Adrenal gland (tissue), 5 donors: Measurements from ENCODE around the gene DLG2.

Experiments used
- CTCF ChIP-seq, 6 experiments: fragments of 450-650 bp in 4 of 6; fragments of 200-600 bp in 2 of 6; sonication (generic) in 1 of 6; IDR thresholded peaks; 1 replicate in 5 of 6; 2 replicates in 1 of 6; pipeline versions ENCODE4 v1.5.1 to v1.8.0; 2016 to 2021; ENCODE audit warnings: antibody characterized with exemption in 6 of 6, mild to moderate bottlenecking in 2 of 6, moderate library complexity in 1 of 6
- POLR2A ChIP-seq, 2 donors: fragments of 450-650 bp; IDR thresholded peaks; one replicate each; pipeline ENCODE4 v1.6.1; 2017; ENCODE audit warnings: antibody characterized with exemption in 2 of 2, mild to moderate bottlenecking in 2 of 2, moderate library complexity in 1 of 2
- donor health status: DM: no; HTN: no; CAD: no.

- TF ChIP-seq CTCF (IDR thresholded peaks at IDR 0.05) (no peak), POLR2A (IDR thresholded peaks at IDR 0.05) (no peak)
Measured at GRCh38 chr11:84249344-84250135, 1377.6 kb downstream of the DLG2 start.
